DMS53 treated with DMSO at 0.1 percent for 48 hours (cell line): ENCODE measurements around the gene PIP5K1C.
"Not testable (repeated sequence)": the region's sequence is repeated elsewhere in the genome, so short reads cannot be mapped to it uniquely, and the experiment has no call there.

Experiments
- DNase-seq: peaks from one replicate; lab custom pipeline; 2025; ENCODE audit not compliant: unreplicated experiment; lab: John Stamatoyannopoulos, UW

The PIP5K1C gene

GRCh38 chr19:3648037-3648905 lies 52.0 kb downstream of the PIP5K1C start:
- DNase-seq: no peak

- not testable (repeated sequence) for DNase-seq
Measured at GRCh38 chr19:3647102-3647501, 53.2 kb downstream of the PIP5K1C start.

- no peak for DNase-seq
Measured at GRCh38 chr19:3646336-3647092, 53.8 kb downstream of the PIP5K1C start.

- no peak for DNase-seq
Measured at GRCh38 chr19:3645726-3646125, 54.5 kb downstream of the PIP5K1C start.

GRCh38 chr19:3645067-3645396 lies 55.2 kb downstream of the PIP5K1C start:
- DNase-seq: no peak

GRCh38 chr19:3644351-3645066 lies 55.8 kb downstream of the PIP5K1C start:
- DNase-seq: no peak

- no peak for DNase-seq
Measured at GRCh38 chr19:3643674-3644313, 56.5 kb downstream of the PIP5K1C start.

GRCh38 chr19:3642987-3643673 lies 57.1 kb downstream of the PIP5K1C start:
- DNase-seq: no peak

GRCh38 chr19:3642296-3642695 lies 58.0 kb downstream of the PIP5K1C start:
- no peak for DNase-seq

- DNase-seq: no peak
Measured at GRCh38 chr19:3641515-3642269, 58.6 kb downstream of the PIP5K1C start.

- no peak for DNase-seq
Measured at GRCh38 chr19:3639479-3639878, 60.8 kb downstream of the PIP5K1C start.

- DNase-seq: no peak
Measured at GRCh38 chr19:3638208-3639193, 61.8 kb downstream of the PIP5K1C start.

GRCh38 chr19:3637621-3638020 lies 62.6 kb downstream of the PIP5K1C start:
- DNase-seq: no peak

GRCh38 chr19:3636962-3637361 lies 63.3 kb downstream of the PIP5K1C start:
- no peak for DNase-seq

- no peak for DNase-seq
Measured at GRCh38 chr19:3636506-3636905, 63.8 kb downstream of the PIP5K1C start.

GRCh38 chr19:3634496-3635045 lies 65.7 kb downstream of the PIP5K1C start:
- no peak for DNase-seq

GRCh38 chr19:3633559-3633988 lies 66.7 kb downstream of the PIP5K1C start:
- no peak for DNase-seq
